Measurements from ENCODE around the gene PIAS4. TPM values are rescaled to one million over a fixed set of nuclear protein-coding genes. Genes with fewer than 3 reads are reported as not detected.
A peak's percentile ranks its signal among the peaks of the same experiment; 100 is the strongest.

Gene PIAS4
- total and polyA plus RNA-seq, 8 donors, result 20.9 to 29.9 (median 24.2) TPM

GRCh38 chr19:4037301-4037949, 29.9 kb downstream of the PIAS4 start:
- peaks cover 0 to 71% of the 10 kb centered on the region in 2 donors for H3K36me3 ChIP-seq
- H3K4me3 ChIP-seq, result no peak overlapping the region
- H3K4me1 ChIP-seq, result peaks cover 0 to 10% of the 10 kb centered on the region in 2 donors

GRCh38 chr19:4038057-4038456, 30.5 kb downstream of the PIAS4 start:
- no peak for TF ChIP-seq CTCF (IDR thresholded peaks at IDR 0.05)
- H3K27ac ChIP-seq, result no peak overlapping the region
- no peak overlapping the region for H3K4me3 ChIP-seq
- H3K27me3 ChIP-seq, result no peaks in the 10 kb centered on the region
- DNase-seq, result peak in 1 of 4 donors; percentile 71
- peaks cover 0 to 16% of the 10 kb centered on the region in 2 donors for H3K4me1 ChIP-seq
- H3K9me3 ChIP-seq, result no peaks in the 10 kb centered on the region
- peaks cover 0 to 68% of the 10 kb centered on the region in 2 donors for H3K36me3 ChIP-seq
- no peak for ATAC-seq
- intact Hi-C loops (cut with DNase I), result no loop called here

More at GRCh38 chr19:4037301-4037949, 29.9 kb downstream of the PIAS4 start:
- Histone ChIP-seq H3K27ac (no peak overlapping the region), H3K9me3 (no peaks in the 10 kb centered on the region), H3K27me3 (no peaks in the 10 kb centered on the region)
- no peak for TF ChIP-seq CTCF (IDR thresholded peaks at IDR 0.05)
- ATAC-seq (no peak), DNase-seq (peak in 1 of 4 donors; percentile 72)
- intact Hi-C loops (cut with DNase I), result no loop called here

- H3K4me3 ChIP-seq, result no peak overlapping the region
- peaks cover 0 to 60% of the 10 kb centered on the region in 2 donors for H3K36me3 ChIP-seq
- no peaks in the 10 kb centered on the region for H3K27me3 ChIP-seq
- DNase-seq (peak in 1 of 4 donors; percentile 53), ATAC-seq (no peak)
- TF ChIP-seq CTCF (IDR thresholded peaks at IDR 0.05), result no peak
- H3K27ac ChIP-seq, result peak overlapping the region in 1 of 2 donors; percentile 49
- H3K9me3 ChIP-seq, result no peaks in the 10 kb centered on the region
- intact Hi-C loops (cut with DNase I), result no loop called here
- peaks cover 0 to 20% of the 10 kb centered on the region in 2 donors for H3K4me1 ChIP-seq
These were observed 31.3 kb downstream of the PIAS4 start for GRCh38 chr19:4038661-4039423.

GRCh38 chr19:4042064-4042730, 34.7 kb downstream of the PIAS4 start:
- Histone ChIP-seq H3K27me3 (no peaks in the 10 kb centered on the region), H3K4me3 (no peak overlapping the region), H3K27ac (peak overlapping the region; percentile 20 to 26), H3K4me1 (peaks cover 0 to 20% of the 10 kb centered on the region in 2 donors), H3K9me3 (no peaks in the 10 kb centered on the region), H3K36me3 (peaks cover 0 to 65% of the 10 kb centered on the region in 2 donors)
- peak; percentile 38 for ATAC-seq
- no peak for TF ChIP-seq CTCF (IDR thresholded peaks at IDR 0.05)
- intact Hi-C loops (cut with DNase I), result no loop called here
- no peak for DNase-seq

GRCh38 chr19:4042731-4043082, 35.2 kb downstream of the PIAS4 start:
- peaks cover 0 to 65% of the 10 kb centered on the region in 2 donors for H3K36me3 ChIP-seq
- peak overlapping the region; percentile 20 to 26 for H3K27ac ChIP-seq
- intact Hi-C loops (cut with DNase I), result no loop called here
- H3K27me3 ChIP-seq, result no peaks in the 10 kb centered on the region
- H3K4me1 ChIP-seq, result peaks cover 0 to 20% of the 10 kb centered on the region in 2 donors
- no peaks in the 10 kb centered on the region for H3K9me3 ChIP-seq
- TF ChIP-seq CTCF (IDR thresholded peaks at IDR 0.05), result no peak
- H3K4me3 ChIP-seq, result no peak overlapping the region
- DNase-seq (peak in 2 of 4 donors; percentile 70 to 83), ATAC-seq (peak; percentile 87)
